Endodermal cell (in vitro differentiated cells): Measurements from ENCODE around the gene SLC13A1. TPM values are rescaled to one million over a fixed set of nuclear protein-coding genes. Genes with fewer than 3 reads are reported as not detected.
"Not testable (repeated sequence)": the region's sequence is repeated elsewhere in the genome, so short reads cannot be mapped to it uniquely, and the experiment has no call there.

Experiments
- DNase-seq: peaks from one replicate; pipeline ENCODE4 v3.0.0-alpha.2; 2017
- H3K27ac ChIP-seq: 2 replicates; pipeline ENCODE4 v1.5.1; 2013; ENCODE audit warnings: mild to moderate bottlenecking, low read depth, low read length, moderate library complexity
- H3K27me3 ChIP-seq: 2 replicates; pipeline ENCODE4 v1.6.1; 2013; ENCODE audit warnings: mild to moderate bottlenecking, low read length, moderate library complexity; ENCODE audit not compliant: insufficient read depth, control insufficient read depth, poor library complexity, severe bottlenecking
- H3K36me3 ChIP-seq: 2 replicates; pipeline ENCODE4 v1.7.0; 2013; ENCODE audit warnings: mild to moderate bottlenecking, low read length, moderate library complexity; ENCODE audit not compliant: control insufficient read depth, insufficient read depth
- H3K4me1 ChIP-seq: one replicate; pipeline ENCODE4 v1.7.0; 2013; ENCODE audit warnings: low read length; ENCODE audit not compliant: control insufficient read depth, insufficient read depth
- H3K4me3 ChIP-seq: 2 replicates; pipeline ENCODE4 v1.5.1; 2013; ENCODE audit warnings: mild to moderate bottlenecking, low read length, moderate library complexity
- H3K9ac ChIP-seq: 2 replicates; pipeline ENCODE4 v1.6.1; 2013; ENCODE audit warnings: mild to moderate bottlenecking, low read length, moderate library complexity; ENCODE audit not compliant: poor library complexity, severe bottlenecking; ENCODE audit errors: extremely low read depth
- H3K9me3 ChIP-seq: 2 replicates; pipeline ENCODE4 v1.6.1; 2013; ENCODE audit warnings: mild to moderate bottlenecking, low read length, moderate library complexity; ENCODE audit not compliant: control insufficient read depth
- H3K27ac Mint-ChIP-seq: 2 replicates; pipeline ENCODE4 v1.8.0; 2020; ENCODE audit warnings: mixed read lengths
- H3K27me3 Mint-ChIP-seq: 2 replicates; pipeline ENCODE4 v1.8.0; 2021; ENCODE audit warnings: mild to moderate bottlenecking, mixed read lengths; ENCODE audit not compliant: insufficient read depth
- H3K36me3 Mint-ChIP-seq: 2 replicates; pipeline ENCODE4 v1.8.0; 2020; ENCODE audit warnings: low read depth, mixed read lengths
- H3K4me1 Mint-ChIP-seq: 2 replicates; pipeline ENCODE4 v1.8.0; 2020; ENCODE audit warnings: mixed read lengths
- H3K4me3 Mint-ChIP-seq: 2 replicates; pipeline ENCODE4 v1.8.0; 2020; ENCODE audit warnings: mild to moderate bottlenecking, moderate library complexity, mixed read lengths
- H3K9me3 Mint-ChIP-seq: 2 replicates; pipeline ENCODE4 v1.8.0; 2020; ENCODE audit warnings: mild to moderate bottlenecking, mixed read lengths
- CTCF ChIP-seq: fragments of 200-600 bp; sonication (generic); conservative IDR thresholded peaks from 2 replicates; pipeline ENCODE4 v1.5.0; 2021; ENCODE audit warnings: antibody characterized with exemption, mild to moderate bottlenecking
- WGBS, 2 experiments: methylation state at CpG; one replicate each; pipeline versions ENCODE4 v1.1.5 to v1.1.7; 2013; ENCODE audit warnings: missing lambda C conversion rate in 2 of 2, mixed read lengths in 1 of 2; ENCODE audit not compliant: insufficient coverage in 1 of 2, insufficient read length in 1 of 2; 5-methylcytosine and 5-hydroxymethylcytosine counted together
- total RNA-seq, 2 donors: library from RNA; stranded (reverse); fragmentation: NEBNext Ultra II Directional in 1 of 2; extraction: Animal tissue kit (Norgen Biotek cat#: 25700) in 1 of 2; gene quantifications; 2 replicates in 1 of 2; 3 replicates in 1 of 2; pipeline ENCODE4 v1.2.1, GENCODE V29; 2021

The SLC13A1 gene
- total RNA-seq, 2 donors from 2014 or later, result not detected

- no peaks in the 10 kb centered on the region for H3K27me3 Mint-ChIP-seq
- DNase-seq, result no peak
- H3K27ac ChIP-seq, result no peak overlapping the region
- no peak overlapping the region for H3K4me3 Mint-ChIP-seq
- H3K9me3 Mint-ChIP-seq, result peaks cover 15% of the 10 kb centered on the region
- TF ChIP-seq CTCF, result no peak
- H3K27ac Mint-ChIP-seq, result no peak overlapping the region
- H3K36me3 Mint-ChIP-seq, result peaks cover 5% of the 10 kb centered on the region
- 92% methylated on average over 1 of the region's 1 CpG; no CpG with 5 or more reads in 1 of the 2 experiments for WGBS, 2 experiments
- H3K4me1 ChIP-seq, result no peaks in the 10 kb centered on the region
- H3K27me3 ChIP-seq, result no peaks in the 10 kb centered on the region
- H3K9me3 ChIP-seq, result peaks cover 15% of the 10 kb centered on the region
- no peak overlapping the region for H3K4me3 ChIP-seq
- H3K9ac ChIP-seq, result no peak overlapping the region
- H3K36me3 ChIP-seq, result no peaks in the 10 kb centered on the region
- no peaks in the 10 kb centered on the region for H3K4me1 Mint-ChIP-seq
Observed at GRCh38 chr7:123230147-123230546, 30.4 kb upstream of the SLC13A1 start.

GRCh38 chr7:123229426-123229825 lies 29.7 kb upstream of the SLC13A1 start:
- no peak for TF ChIP-seq CTCF
- no peak overlapping the region for H3K4me3 Mint-ChIP-seq
- Histone ChIP-seq H3K36me3 (no peaks in the 10 kb centered on the region), H3K9me3 (peaks cover 15% of the 10 kb centered on the region), H3K9ac (no peak overlapping the region), H3K27ac (no peak overlapping the region), H3K4me1 (no peaks in the 10 kb centered on the region), H3K4me3 (no peak overlapping the region), H3K27me3 (no peaks in the 10 kb centered on the region)
- peaks cover 5% of the 10 kb centered on the region for H3K36me3 Mint-ChIP-seq
- H3K9me3 Mint-ChIP-seq, result peaks cover 15% of the 10 kb centered on the region
- no peaks in the 10 kb centered on the region for H3K27me3 Mint-ChIP-seq
- DNase-seq, result no peak
- H3K4me1 Mint-ChIP-seq, result no peaks in the 10 kb centered on the region
- no peak overlapping the region for H3K27ac Mint-ChIP-seq

GRCh38 chr7:123227666-123228065 lies 27.9 kb upstream of the SLC13A1 start:
- WGBS, 2 experiments, result 86 to 94% methylated on average over 4 to 6 of the region's 6 CpGs
- not testable (repeated sequence) for H3K27me3 ChIP-seq, H3K36me3 ChIP-seq, H3K27me3 Mint-ChIP-seq, H3K36me3 Mint-ChIP-seq, H3K9ac ChIP-seq, H3K4me3 Mint-ChIP-seq, H3K4me1 ChIP-seq, H3K27ac Mint-ChIP-seq, H3K4me1 Mint-ChIP-seq, H3K27ac ChIP-seq, H3K4me3 ChIP-seq
- DNase-seq, result peak; percentile 47
- peaks cover 19% of the 10 kb centered on the region for H3K9me3 Mint-ChIP-seq
- H3K9me3 ChIP-seq, result peaks cover 15% of the 10 kb centered on the region

GRCh38 chr7:123220396-123220795 lies 20.6 kb upstream of the SLC13A1 start:
- Histone ChIP-seq H3K36me3 (no peaks in the 10 kb centered on the region), H3K27me3 (no peaks in the 10 kb centered on the region), H3K9ac (no peak overlapping the region), H3K27ac (no peak overlapping the region), H3K9me3 (peaks cover 6% of the 10 kb centered on the region), H3K4me3 (no peak overlapping the region), H3K4me1 (no peaks in the 10 kb centered on the region)
- Mint-ChIP-seq H3K27me3 (no peaks in the 10 kb centered on the region), H3K4me3 (no peak overlapping the region), H3K9me3 (peaks cover 29% of the 10 kb centered on the region), H3K4me1 (no peaks in the 10 kb centered on the region), H3K27ac (no peak overlapping the region), H3K36me3 (no peaks in the 10 kb centered on the region)
- no peak for TF ChIP-seq CTCF
- no peak for DNase-seq
- WGBS, 2 experiments, result 86 to 88% methylated on average over 1 of the region's 1 CpG
